Stimulated activated CD8-positive, alpha-beta memory T cell treated with anti-CD3 and anti-CD28 coated beads, Interleukin-2, amount 100 ng/mL, for 48 hours (primary cell): Measurements from ENCODE around the gene TSPO.

ENCODE experiments used
- DNase-seq, 2 donors: peaks; one replicate each; pipeline ENCODE4 v3.0.0-alpha.2; 2020; ENCODE audit warnings: low read depth in 2 of 2

The TSPO gene

DNA sequence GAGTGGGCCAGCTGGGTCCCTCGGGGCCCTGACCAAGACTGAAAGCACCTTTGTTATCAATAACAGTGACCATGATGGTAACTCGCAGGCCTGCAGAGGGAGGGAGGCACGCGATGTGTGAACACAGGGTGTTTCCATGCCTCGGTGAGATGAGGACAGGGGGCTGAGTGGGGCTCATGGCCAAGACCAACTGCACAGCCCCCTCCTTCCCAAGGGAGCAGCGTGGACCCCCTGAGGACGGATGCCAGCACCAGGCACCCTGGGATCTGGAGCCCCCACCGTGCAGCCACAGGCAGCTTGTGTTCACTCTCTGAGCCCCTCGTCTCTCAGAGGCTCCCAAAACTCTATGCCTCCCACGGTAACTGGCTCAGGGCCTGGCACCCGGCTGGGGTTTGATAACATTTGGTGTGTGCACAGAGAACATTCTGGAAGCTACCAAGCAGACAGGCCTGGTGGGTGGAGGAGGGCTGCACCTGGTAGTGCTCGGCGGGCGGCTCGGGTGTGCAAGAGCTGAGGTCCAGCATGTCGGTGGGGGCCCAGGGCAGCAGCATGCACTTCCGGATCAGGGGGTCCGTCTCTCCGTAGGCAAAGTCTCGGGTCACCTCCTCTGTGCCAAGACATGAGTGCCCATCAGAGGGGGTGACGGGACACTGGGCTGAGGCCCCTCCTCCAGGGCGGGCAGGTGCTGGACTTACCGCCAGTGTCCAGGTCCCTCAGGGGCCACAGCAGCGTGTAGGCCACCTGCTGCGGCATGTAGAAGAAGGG, 28.0 kb downstream of the TSPO start:
- DNase-seq, result no peak

DNA sequence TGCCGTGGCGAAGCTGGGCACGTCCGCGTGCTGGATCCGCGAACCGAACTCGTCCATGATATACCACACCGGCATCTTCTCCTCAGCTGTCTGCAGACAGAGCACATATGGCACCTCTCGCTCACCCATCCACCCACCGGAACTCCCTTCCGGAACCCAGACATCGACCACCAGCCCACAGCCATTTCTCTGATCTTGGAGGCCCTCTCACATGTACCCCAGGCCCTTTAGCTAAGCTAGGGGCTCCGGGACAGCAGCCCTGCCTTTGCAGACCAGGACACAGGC, 28.5 kb downstream of the TSPO start:
- no peak for DNase-seq

DNA sequence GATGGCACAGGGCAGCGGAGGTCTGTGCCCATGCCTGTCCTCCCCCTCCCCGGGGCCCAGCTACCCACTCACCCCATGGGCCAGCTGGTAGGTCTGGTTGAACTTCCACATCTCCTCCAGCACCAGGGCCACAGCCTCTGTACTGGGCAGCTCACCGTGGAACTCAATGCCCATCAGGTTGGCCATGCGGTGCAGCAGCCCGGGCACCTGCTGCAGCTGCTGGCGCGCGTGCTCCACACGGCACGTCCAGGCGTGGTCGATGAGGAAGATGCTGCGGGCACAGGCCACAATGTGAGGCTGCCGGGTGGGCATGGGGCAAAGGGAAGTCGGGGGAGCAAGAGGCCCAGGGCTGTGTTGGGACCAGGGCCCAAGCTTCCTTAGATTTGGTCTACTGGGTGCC, 29.3 kb downstream of the TSPO start:
- no peak for DNase-seq

DNA sequence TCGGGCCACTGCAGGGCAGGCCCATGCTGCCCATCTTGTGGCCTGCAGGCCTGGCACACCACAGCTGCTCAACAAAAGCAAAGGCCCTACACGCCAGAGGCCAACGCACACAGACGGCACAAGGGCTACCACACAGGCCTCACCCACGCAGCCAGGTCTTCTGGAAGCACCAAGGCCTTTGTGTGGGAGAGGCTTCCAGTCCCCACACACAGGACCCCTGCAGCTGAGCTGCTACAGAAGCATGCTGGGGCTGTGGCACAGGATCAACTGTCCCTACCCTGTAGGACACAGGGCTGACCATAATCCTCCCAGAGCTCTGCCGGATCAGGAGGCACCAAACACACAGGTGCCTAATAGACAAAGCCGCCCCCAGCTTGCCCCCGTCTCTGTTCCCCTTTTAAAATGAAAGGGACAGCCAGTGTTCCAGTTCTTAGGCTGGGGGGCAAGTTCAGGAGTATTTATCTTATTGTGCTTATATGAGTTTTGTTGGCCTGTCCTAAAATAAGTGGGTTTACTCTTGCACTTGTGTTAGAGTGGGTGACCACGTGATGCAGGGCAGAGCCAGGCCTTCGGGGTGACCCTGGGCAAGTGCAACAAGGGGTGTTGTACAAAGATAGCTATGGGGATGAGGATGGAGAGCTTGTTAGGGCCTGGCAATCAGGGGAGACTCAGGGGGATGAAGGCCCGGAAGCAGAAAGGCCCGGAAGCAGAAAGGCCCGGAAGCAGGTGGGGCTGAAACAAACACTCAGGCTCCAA, 30.1 kb downstream of the TSPO start:
- no peak for DNase-seq

DNA sequence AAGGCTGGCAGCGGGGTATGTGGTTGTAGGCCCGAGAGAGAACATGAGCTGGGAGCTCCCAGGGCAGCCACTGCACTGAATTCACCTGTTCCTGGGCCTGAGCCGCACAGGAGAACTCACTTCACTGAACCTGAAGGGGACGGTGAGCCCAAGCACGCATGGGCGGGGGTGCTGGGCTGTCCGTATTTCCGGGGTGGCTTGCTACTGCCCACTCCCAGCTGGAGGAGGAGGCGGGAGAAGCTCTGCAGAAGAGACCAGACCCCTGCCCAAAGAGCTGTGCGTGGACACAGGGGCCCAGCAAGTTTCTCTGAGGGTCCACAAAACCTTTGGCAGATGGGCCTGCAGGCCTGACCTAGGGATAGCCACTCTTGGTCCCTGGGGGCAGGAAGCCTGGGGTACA, 30.8 kb downstream of the TSPO start:
- no peak for DNase-seq

DNA sequence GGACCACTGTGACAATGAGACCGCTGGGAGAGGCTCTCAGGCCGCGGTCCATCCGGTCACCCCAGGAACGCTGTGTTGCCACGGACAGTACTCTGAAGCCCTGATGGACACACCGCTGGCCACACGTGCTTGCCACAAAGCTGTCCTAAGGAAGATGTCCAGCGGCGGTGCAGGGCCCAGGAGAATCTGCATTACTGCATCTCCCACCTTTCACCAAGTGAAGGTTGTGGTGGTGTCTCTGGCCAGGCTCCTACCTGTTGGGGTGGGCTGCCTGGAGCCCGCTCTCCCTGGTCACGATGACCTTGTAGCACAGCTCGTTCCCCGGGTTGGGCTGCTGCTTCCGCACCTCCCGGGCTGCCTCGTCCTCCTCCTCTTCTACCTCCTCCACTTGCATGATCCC, 31.4 kb downstream of the TSPO start:
- DNase-seq, result no peak

DNA sequence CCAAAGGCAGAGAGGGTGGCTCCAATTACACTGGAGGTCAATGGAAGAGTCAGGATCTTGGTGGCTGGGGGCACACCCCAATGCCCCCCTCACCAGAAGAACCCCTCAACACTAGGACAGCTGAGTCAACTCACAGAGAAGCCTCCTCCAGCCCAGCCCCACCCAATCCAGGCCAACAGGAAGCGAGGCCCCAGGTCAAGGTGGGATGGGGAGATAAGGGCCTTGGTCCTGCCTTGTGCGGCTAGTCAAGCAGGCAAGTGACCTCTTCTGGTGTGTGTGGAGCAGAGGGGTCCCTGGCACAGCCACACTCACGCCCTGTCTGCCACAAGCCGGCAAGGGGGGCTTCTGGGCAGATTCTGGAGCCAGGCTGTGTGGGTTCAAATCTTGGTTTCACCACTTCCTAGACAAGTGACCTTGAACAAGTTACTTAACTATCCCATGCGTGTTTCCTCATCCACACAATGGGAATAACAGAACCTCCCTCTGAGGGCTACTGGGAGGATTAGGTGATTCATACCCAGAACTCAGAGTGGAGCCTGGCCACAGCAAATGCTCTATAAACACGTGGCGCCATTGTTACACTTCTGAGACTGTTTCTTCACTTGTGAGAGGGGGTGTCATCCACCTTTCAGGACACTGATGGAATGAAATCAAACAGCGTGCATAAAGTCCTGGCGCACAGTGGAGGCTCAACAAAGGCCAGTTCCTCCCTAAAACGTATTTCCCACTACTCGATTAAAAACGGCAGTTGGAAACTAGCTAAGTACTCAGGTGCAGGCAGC, 32.3 kb downstream of the TSPO start:
- DNase-seq, result no peak

DNA sequence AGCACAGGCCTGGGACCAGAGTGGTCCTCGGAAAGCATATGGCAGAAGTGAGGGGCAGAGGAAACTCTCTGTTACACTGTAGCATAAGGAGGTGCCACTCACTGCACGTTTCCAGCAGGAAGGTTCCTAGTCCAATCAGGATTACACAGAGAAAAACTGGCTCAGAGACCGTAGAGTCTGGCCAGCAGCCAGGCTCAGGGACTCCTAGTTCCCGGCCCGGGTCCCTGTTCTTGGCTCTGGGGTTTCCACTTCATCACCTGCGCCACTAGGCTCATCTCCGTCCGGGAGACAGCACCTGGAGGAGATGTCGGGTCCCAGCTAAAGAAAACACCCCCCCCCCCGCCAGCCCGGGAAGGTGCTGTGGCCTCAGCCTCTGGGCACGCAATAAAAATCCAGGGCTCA, 34.5 kb downstream of the TSPO start:
- DNase-seq, result no peak

DNA sequence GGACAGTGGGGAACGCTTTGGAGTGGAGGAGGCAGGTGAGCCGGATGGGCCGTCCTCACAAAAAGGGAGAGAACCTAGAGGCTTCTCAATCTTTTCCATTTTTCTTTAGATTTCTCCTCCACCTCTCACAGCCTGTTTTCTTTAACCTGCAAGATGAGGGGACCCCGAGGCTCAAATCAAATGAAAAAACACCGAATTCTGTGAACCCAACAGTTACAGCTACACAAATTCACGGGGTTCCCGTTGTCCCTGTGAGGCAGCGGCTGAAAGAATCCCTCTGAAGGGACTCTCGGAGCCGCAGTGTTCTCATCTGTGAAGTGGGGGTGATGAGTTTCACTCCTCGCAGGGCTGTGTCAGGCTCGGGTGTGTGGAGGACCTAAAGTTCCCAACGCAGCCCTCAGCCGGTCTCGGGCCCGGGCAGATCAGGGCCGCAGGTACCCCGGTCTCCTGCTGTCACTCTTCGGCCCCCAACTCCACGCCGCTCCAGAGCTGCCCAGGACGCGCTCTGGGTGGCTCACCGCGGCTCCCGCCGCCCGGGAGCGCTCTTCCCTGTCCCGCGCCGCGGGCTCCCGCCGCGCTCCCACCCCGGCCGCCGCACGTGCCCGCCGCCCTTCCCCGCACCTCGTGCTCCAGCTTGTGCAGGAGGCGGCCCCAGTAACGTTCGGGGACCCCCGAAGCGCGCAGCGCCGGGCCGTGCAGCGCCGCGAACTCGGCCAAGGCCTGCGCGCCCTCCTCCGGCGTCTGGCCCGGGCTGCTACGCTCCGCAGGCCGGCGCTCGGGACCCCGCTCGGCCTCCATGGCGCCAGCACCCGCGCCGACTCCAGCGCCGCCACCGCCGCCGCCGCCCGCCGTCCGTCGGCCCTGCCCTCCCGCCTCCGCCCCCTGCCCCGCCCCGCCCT, 35.2 kb downstream of the TSPO start, which contains the start of gene TTLL12:
Gene TTLL12 (minus strand): TSS at position 863 of the 899 bp plus-strand sequence. CDS start 65 bp downstream, at position 798.
- DNase-seq, result peak; percentile 36 to 46

DNA sequence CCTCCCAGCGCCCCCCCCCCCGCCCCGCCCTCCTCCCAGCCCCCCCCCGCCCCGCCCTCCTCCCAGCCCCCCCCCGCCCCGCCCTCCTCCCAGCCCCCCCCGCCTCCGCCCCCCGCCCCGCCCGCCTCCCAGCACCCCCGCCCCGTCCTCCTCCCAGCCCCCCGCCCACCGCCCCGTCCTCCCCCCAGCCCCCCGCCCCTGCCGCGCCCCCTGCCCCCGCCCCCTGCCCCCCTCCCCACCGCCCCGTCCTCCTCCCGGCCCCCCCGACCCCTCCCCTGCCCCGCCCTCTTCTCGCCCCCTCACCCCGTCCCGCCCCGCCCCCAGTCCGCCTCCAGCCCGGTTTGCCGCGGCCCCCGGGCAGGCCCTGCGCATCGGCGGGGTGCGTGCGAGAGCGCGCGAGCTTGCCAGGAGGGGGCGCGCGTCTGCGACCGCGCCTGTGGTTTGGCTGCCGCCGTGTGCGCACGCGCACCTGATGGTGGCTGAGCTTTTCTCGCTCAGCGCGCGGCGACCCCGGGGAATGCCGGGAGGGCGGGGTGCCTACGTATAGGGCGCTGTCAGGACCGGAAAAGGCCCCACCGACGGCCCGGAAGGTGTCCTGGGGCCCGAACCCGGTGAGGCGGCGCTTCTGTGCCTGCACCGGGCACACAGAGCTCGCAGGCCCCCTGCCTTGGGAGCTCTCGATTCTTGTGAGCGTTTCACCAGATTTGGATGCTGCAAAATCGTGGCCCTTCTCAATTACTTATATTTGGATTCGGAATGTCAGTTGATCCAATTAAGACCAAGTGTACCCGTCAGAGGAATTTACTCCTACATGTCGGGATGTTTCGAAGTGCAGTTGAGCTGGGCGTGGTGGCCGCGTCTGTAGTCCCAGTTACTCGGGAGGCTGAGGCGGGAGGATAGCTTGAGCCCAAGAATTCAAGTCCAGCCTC, 36.1 kb downstream of the TSPO start:
- peak; percentile 95 to 97 for DNase-seq

DNA sequence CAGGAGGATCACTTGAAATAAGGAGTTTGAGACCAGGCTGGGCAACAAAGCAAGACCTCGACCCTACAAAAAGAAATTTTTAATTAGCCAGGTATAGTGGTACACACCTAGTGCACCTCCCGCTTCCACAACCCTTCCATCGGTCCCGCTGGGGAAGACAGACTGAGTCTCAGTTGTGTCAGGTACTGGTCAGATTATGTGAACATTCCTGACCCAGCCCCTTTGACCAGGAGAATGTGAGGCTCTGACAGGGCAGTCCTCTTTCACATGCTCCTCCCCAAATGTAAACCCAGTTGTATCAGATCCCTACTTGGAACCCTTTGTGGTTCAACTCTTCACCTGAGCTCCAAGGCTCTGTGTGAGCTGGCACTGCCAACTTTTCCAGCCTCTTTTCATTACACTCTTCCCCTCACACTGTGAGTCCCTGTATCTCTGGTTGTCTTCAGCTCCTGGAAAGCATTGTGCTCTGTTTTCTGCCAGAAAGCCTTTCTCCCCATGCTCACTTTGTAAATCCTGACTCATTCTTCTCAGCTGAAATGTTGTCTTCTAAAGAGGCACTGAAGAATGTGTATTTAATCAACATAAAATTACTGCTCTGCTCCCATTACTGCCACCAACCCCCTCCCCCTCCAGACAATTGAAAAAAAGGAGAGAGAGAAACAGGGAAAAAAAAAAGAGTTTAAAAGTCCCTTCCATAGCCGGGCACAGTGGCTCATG, 37.6 kb downstream of the TSPO start:
- DNase-seq, result no peak

DNA sequence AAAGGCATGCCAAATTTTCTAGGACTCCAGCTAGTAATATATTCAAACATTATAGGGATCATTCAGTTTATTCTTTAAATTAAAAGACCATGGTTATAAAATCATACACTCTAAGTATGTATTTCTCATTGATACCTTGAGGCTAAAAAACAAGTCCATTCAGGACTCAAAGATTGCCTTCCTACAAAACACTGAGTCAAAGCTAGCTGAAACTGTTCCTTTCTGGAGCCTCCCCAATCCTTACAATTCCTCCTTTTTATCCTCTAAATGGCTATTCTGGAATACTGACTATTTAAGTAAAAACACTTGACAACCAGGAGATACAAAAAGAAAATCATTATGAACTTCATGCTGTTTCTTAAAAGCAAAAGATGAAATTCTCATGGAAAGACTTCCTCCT, 40.5 kb downstream of the TSPO start:
- DNase-seq, result no peak

DNA sequence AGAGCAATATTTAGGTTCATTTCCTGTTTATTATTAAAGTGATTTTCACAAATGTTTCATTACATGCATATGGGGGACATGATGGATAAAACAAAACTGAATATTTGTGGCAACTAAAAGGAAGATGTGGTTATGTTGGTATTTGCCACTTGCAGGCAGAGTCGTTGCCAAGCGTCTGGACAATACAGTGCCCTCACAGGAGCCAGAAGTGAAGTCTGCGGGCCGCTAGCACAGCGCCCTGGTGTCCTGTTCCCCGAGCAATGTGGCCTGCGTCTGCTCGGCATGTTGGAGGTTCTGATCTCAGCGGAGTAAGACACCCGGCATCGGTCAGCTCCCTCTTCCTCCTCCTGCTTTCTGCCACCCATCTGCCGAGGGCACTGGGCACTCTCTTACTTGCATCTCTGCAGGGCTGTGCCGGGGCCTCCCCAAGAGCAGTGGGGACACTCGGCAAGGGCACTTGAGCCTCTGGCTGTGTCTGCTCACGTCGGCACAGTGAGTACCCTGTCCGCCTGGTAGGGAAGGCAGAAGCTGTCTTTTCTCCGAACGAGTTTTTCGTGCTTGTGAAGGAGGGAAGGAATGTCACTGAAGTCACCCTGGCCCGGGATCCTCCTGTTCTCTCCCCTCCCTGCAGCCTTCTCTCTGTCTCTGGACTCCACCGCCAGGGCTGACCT, 46.0 kb downstream of the TSPO start:
- DNase-seq, result no peak

DNA sequence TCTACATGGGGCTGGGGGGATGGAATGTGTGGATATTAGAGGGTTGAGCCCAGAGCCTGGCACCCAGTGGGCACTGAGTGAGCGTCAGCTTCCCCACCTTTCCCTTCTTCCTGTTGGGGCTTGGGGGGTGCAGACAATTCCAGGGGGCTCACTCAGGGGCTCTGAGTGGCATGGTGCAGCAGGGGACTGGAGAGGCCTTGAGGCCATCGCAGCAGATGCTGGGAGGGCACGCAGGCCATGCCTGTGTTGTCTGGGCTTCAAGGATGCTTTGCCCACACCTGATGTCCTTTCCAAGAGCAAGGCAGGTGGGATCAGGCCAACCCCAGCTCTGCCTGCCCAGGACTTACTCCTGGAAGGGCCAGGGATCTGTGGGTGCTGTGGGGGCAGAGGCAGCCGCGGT, 46.8 kb downstream of the TSPO start:
- DNase-seq, result no peak

DNA sequence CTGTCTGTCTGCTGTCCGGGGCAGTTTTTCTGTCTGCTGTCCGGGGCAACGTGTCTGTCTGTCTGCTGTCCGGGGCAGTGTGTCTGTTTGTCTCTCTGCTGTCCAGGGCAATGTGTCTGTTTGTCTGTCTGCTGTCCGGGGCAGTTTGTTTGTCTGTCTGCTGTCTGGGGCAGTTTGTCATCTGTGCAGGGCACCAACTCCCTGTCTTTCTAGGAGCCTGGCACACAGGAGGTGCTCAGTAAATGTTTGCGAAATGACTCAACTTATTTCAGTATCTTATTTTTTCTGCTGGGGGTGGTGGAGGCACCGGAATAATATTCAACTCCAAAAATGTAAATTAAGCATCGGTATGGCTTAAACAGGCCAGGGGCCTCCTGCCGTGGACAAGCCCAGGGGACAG, 47.6 kb downstream of the TSPO start:
- DNase-seq, result no peak

DNA sequence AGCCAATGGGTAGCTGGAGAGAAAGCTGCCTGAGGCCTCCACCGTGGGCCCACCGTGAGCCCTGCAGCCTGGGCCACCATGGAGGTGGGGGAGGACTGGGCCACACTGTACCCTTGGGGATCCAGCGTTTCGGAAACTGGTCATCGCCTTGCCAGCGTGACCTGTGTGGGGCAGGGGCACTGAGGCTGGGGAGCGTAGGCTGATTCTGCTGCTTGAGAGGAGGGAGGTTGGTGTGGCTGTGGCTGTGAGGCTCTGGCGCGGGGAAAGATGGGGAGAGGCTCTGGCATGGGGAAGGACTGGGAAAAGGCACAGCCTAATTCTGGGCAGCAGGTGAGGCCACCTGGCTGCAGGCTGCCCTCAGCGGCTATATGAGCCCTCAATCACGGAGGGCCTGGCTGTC, 48.2 kb downstream of the TSPO start:
- no peak for DNase-seq

DNA sequence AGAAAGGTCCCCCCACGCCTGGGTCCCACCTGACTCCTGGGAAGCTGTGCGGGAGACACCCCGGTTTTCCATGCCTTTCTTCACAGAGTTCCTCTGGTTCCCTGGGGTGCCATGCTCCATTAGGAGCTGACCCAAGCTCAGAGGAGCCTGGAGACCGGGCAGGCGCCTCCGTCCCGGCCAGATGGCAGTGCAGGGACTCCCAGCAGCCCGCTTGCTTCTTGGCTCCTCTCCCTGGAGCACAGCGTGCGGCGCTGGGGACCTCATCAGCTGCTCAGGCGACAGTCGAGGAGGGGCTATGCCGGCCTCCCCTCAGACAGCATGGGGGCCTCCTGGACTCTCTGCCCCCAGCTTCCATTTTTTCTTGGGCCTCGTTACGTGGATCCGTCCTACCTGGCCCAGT, 48.7 kb downstream of the TSPO start:
- DNase-seq, result no peak

DNA sequence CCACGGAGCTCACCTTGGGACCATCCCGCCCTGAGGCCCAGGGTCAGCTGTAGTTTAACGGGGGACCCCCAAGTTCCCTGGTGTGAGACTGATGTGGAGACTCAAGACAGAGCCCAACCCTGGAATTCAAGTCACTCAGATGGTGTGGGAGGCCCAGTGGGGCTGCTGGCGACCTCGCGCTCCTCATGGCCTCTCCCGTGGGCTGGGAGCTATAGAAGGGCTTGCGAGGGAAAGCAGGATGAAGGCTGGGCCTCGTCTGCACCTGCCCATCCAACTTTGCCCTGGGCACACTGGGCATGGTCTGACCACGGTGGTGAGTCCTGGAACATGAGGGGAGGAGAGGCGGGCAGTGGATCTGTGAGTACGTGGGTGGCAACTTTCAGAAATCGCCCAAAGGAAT, 49.2 kb downstream of the TSPO start:
- DNase-seq, result no peak

DNA sequence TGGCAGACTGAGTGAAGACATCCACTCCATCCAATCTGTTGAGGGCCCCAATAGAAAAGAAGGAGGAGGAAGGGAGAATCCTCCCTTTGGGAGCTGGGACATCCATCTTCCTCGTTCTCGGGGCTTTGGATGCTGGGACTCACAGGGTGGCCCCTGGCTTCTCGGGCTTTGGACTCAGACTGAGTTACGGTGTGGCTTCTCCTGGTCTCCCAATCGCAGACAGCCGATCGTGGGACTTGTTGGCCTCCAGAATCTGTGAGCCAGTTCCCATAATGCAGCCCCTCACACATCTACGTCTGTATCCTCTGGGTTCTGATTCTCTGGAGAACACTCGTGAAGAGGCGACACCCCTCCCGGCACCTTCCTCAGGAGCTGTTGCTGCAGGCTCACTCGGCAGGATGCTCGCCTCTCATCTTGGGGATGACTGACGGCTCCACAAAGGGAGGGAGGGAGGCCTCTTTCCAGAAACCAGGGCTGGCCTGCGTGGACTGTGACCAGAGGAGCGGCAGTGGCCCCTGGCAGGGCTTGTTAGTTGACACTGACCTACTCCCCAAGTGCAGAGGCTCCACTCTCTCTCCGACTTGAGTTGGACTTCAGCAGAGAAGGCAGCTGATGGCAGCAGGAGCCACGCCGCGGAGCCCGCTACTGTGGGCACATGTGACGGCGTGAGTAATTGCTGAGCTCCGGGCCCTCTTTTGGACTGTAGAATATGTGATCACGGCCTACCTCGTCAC, 50.3 kb downstream of the TSPO start:
- DNase-seq, result no peak
